Mesenchymal stem cell (in vitro differentiated cells and primary cell): ENCODE data around the gene PRKCA.

Source experiments
- DNase-seq: peaks from one replicate; pipeline ENCODE4 v3.0.0-alpha.2; 2013
- H2AFZ ChIP-seq: one replicate; pipeline ENCODE4 v1.6.1; 2013; ENCODE audit warnings: low read depth, mild to moderate bottlenecking, control low read depth, inconsistent platforms, low read length, moderate library complexity
- H2AK5ac ChIP-seq: 2 replicates; pipeline ENCODE4 v1.6.1; 2013; ENCODE audit warnings: low read length, moderate library complexity, mild to moderate bottlenecking, inconsistent platforms; ENCODE audit not compliant: severe bottlenecking
- H2BK120ac ChIP-seq: one replicate; pipeline ENCODE4 v1.6.1; 2013; ENCODE audit warnings: low read depth, mild to moderate bottlenecking, inconsistent platforms, low read length, moderate library complexity
- H2BK12ac ChIP-seq, 2 experiments: one replicate each; pipeline ENCODE4 v1.6.1; 2013; ENCODE audit warnings: inconsistent platforms in 2 of 2, low read length in 2 of 2, mild to moderate bottlenecking in 2 of 2, moderate library complexity in 2 of 2, control low read depth in 1 of 2
- H2BK15ac ChIP-seq: one replicate; pipeline ENCODE4 v1.6.1; 2013; ENCODE audit warnings: mild to moderate bottlenecking, low read depth, inconsistent platforms; ENCODE audit not compliant: poor library complexity, severe bottlenecking
- H2BK5ac ChIP-seq: 2 replicates; pipeline ENCODE4 v1.6.1; 2013; ENCODE audit warnings: low read depth, mild to moderate bottlenecking, low read length, control low read depth, inconsistent platforms; ENCODE audit not compliant: poor library complexity, severe bottlenecking
- H3K14ac ChIP-seq, 2 experiments: one replicate each; pipeline ENCODE4 v1.6.1; 2013; ENCODE audit warnings: inconsistent platforms in 2 of 2, low read length in 2 of 2, control low read depth in 1 of 2, mild to moderate bottlenecking in 1 of 2, moderate library complexity in 1 of 2
- H3K18ac ChIP-seq, 2 experiments: one replicate each; pipeline ENCODE4 v1.6.1; 2013; ENCODE audit warnings: inconsistent platforms in 2 of 2, low read length in 2 of 2, control low read depth in 1 of 2, low read depth in 1 of 2, mild to moderate bottlenecking in 1 of 2
- H3K23ac ChIP-seq, 2 experiments: one replicate each; pipeline ENCODE4 v1.6.1; 2013; ENCODE audit warnings: inconsistent platforms in 2 of 2, low read length in 2 of 2, mild to moderate bottlenecking in 2 of 2, moderate library complexity in 2 of 2, control low read depth in 1 of 2
- H3K27ac ChIP-seq: 2 replicates; pipeline ENCODE4 v1.5.1; 2013; ENCODE audit warnings: mild to moderate bottlenecking, moderate library complexity, low read length, control low read depth, inconsistent platforms; ENCODE audit not compliant: poor library complexity, severe bottlenecking
- H3K27me3 ChIP-seq, 2 experiments: 2 replicates each; pipeline versions ENCODE4 v1.6.1 to v1.7.0; 2013; ENCODE audit warnings: low read length in 2 of 2, mild to moderate bottlenecking in 2 of 2, moderate library complexity in 2 of 2, control low read depth in 1 of 2, inconsistent platforms in 1 of 2; ENCODE audit not compliant: control insufficient read depth in 1 of 2, insufficient read depth in 1 of 2
- H3K36me3 ChIP-seq, 2 experiments: 2 replicates each; pipeline versions ENCODE4 v1.6.1 to v1.7.0; 2013; ENCODE audit warnings: low read length in 2 of 2, control low read depth in 1 of 2, inconsistent platforms in 1 of 2, low read depth in 1 of 2, mild to moderate bottlenecking in 1 of 2; ENCODE audit not compliant: insufficient read depth in 2 of 2, control insufficient read depth in 1 of 2
- H3K4ac ChIP-seq, 2 experiments: one replicate each; pipeline ENCODE4 v1.6.1; 2013; ENCODE audit warnings: inconsistent platforms in 2 of 2, low read length in 2 of 2, mild to moderate bottlenecking in 2 of 2, moderate library complexity in 2 of 2, control low read depth in 1 of 2, low read depth in 1 of 2
- H3K4me1 ChIP-seq: 2 replicates; pipeline ENCODE4 v1.6.1; 2013; ENCODE audit warnings: low read depth, low read length, control low read depth; ENCODE audit not compliant: control insufficient read depth, insufficient read depth
- H3K4me2 ChIP-seq: 2 replicates; pipeline ENCODE4 v1.6.1; 2013; ENCODE audit warnings: low read length, mild to moderate bottlenecking, inconsistent platforms; ENCODE audit not compliant: poor library complexity, severe bottlenecking
- H3K4me3 ChIP-seq, 2 experiments: 2 replicates each; pipeline versions ENCODE4 v1.5.1 to v1.7.0; 2013; ENCODE audit warnings: low read length in 2 of 2, mild to moderate bottlenecking in 2 of 2, control low read depth in 1 of 2, low read depth in 1 of 2; ENCODE audit not compliant: insufficient read depth in 1 of 2
- H3K79me1 ChIP-seq: replicated peaks from 2 replicates; pipeline ENCODE4 v1.6.1; 2013; ENCODE audit warnings: mild to moderate bottlenecking, control low read depth, low read length, inconsistent platforms; ENCODE audit not compliant: poor library complexity, severe bottlenecking
- H3K9ac ChIP-seq: 2 replicates; pipeline ENCODE4 v1.7.0; 2013; ENCODE audit warnings: mild to moderate bottlenecking, low read length, moderate library complexity
- H3K9me3 ChIP-seq: 2 replicates; pipeline ENCODE4 v1.7.0; 2013; ENCODE audit warnings: mild to moderate bottlenecking, low read length; ENCODE audit not compliant: control insufficient read depth
- H4K8ac ChIP-seq: one replicate; pipeline ENCODE4 v1.6.1; 2013; ENCODE audit warnings: inconsistent platforms, mild to moderate bottlenecking, low read length, moderate library complexity
- H4K91ac ChIP-seq: one replicate; pipeline ENCODE4 v1.6.1; 2013; ENCODE audit warnings: mild to moderate bottlenecking, low read length, inconsistent platforms
- WGBS: methylation state at CpG from one replicate; pipeline ENCODE4 v1.1.7; 2013; ENCODE audit warnings: mixed read lengths; 5-methylcytosine and 5-hydroxymethylcytosine counted together

The PRKCA gene

DNA sequence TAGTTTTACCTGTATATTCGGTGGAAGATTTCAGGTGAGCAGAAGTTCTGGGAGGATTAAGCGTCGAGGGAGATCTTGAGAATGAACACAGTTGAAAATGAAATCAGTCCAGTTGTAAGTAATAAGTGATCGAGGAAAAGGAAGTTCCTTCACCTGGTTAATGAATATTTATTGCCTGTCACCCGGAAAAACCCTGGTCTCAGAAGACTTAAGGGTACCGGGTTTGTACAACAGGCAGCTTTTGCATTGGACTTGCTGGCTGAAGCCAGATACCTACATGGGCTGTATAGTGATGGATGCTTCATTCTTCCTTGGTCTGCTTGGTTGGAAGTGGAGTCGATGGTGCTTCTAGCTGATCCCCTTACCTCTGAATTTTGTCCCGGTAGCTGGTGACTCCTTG is 72.7 kb downstream of the PRKCA start:
- no peak overlapping the region for H2AFZ ChIP-seq
- peaks cover 22% of the 10 kb centered on the region for H3K79me1 ChIP-seq
- WGBS: 90% methylated on average over 8 of the region's 8 CpGs
- H2BK15ac ChIP-seq: no peak overlapping the region
- no peak overlapping the region for H3K9ac ChIP-seq
- no peak overlapping the region for H3K18ac ChIP-seq
- DNase-seq: no peak
- H3K4me1 ChIP-seq: peaks cover 21% of the 10 kb centered on the region
- peaks cover 0 to 2% of the 10 kb centered on the region in 2 experiments for H3K36me3 ChIP-seq
- H2AK5ac ChIP-seq: no peak overlapping the region
- no peak overlapping the region for H3K4me3 ChIP-seq
- no peak overlapping the region for H3K4me2 ChIP-seq
- no peak overlapping the region for H4K8ac ChIP-seq
- no peak overlapping the region for H3K23ac ChIP-seq
- no peaks in the 10 kb centered on the region for H3K9me3 ChIP-seq
- H2BK5ac ChIP-seq: no peak overlapping the region
- no peaks in the 10 kb centered on the region for H3K27me3 ChIP-seq
- H2BK12ac ChIP-seq: no peak overlapping the region
- H2BK120ac ChIP-seq: no peak overlapping the region
- H4K91ac ChIP-seq: no peak overlapping the region
- H3K27ac ChIP-seq: no peak overlapping the region
- peak overlapping the region in 1 of 2 experiments; percentile 54 for H3K4ac ChIP-seq
- H3K14ac ChIP-seq: no peak overlapping the region

DNA sequence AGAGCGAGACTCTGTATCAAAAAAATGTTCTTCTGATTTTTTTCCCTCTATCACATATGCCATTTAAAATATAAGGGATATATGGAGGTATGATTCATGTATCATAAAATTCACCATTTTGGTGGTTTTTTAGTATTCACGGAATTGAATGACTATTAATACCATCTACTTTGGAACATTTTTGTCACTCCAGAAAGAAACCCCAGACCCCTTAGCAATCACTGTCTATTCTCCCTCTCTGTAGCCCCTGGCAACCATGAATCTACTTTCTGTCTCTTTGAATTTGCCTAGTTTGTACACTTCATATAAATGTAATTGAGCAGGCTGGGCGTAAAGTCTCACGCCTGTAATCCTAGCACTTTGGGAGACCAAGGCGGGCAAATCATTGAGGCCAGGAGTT is 75.9 kb downstream of the PRKCA start:
- H4K91ac ChIP-seq: no peak overlapping the region
- no peak overlapping the region for H2AK5ac ChIP-seq
- H3K36me3 ChIP-seq: peaks cover 0 to 2% of the 10 kb centered on the region in 2 experiments
- H2BK120ac ChIP-seq: no peak overlapping the region
- H3K27ac ChIP-seq: no peak overlapping the region
- no peak overlapping the region for H3K14ac ChIP-seq
- H3K27me3 ChIP-seq: no peaks in the 10 kb centered on the region
- no peaks in the 10 kb centered on the region for H3K9me3 ChIP-seq
- DNase-seq: no peak
- peaks cover 27% of the 10 kb centered on the region for H3K79me1 ChIP-seq
- H2BK5ac ChIP-seq: no peak overlapping the region
- no peak overlapping the region for H3K4ac ChIP-seq
- no peak overlapping the region for H3K4me2 ChIP-seq
- no peak overlapping the region for H4K8ac ChIP-seq
- 83% methylated on average over 4 of the region's 5 CpGs for WGBS
- no peak overlapping the region for H2AFZ ChIP-seq
- H3K4me1 ChIP-seq: peaks cover 20% of the 10 kb centered on the region
- H3K18ac ChIP-seq: no peak overlapping the region
- no peak overlapping the region for H2BK15ac ChIP-seq
- H3K9ac ChIP-seq: no peak overlapping the region
- no peak overlapping the region for H2BK12ac ChIP-seq
- no peak overlapping the region for H3K4me3 ChIP-seq
- H3K23ac ChIP-seq: no peak overlapping the region

DNA sequence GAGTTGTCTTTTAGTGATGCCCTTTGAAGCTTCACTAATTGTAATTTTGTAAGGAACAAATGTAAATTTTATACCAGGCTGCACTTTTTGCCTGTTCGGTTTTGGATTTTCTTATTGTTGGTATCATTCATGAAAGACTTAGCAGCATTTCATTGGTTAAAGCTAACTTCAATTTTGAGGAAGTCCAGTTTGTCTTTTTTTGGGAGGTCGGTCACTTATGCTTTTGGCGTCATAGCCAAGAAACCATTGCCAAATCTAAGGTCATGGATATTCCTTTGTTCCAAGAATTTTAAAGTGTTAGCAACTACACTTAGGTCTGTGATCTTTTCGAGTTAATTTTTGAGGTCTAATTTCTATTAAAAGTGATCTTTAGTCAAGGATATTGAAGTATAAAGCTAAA is 77.1 kb downstream of the PRKCA start:
- Histone ChIP-seq H3K18ac (no peak overlapping the region), H3K36me3 (no peaks in the 10 kb centered on the region), H4K91ac (no peak overlapping the region), H3K4me3 (no peak overlapping the region), H2BK5ac (no peak overlapping the region), H2BK120ac (no peak overlapping the region), H3K9me3 (no peaks in the 10 kb centered on the region), H3K4me1 (peaks cover 13% of the 10 kb centered on the region), H3K9ac (no peak overlapping the region), H2BK15ac (no peak overlapping the region), H4K8ac (no peak overlapping the region), H3K27ac (no peak overlapping the region), H2AFZ (no peak overlapping the region), H3K79me1 (peaks cover 18% of the 10 kb centered on the region), H2AK5ac (no peak overlapping the region), H3K14ac (no peak overlapping the region), H3K4me2 (no peak overlapping the region), H3K27me3 (no peaks in the 10 kb centered on the region), H3K23ac (no peak overlapping the region), H3K4ac (no peak overlapping the region), H2BK12ac (no peak overlapping the region)
- WGBS: 99% methylated on average over 3 of the region's 4 CpGs
- DNase-seq: no peak

DNA sequence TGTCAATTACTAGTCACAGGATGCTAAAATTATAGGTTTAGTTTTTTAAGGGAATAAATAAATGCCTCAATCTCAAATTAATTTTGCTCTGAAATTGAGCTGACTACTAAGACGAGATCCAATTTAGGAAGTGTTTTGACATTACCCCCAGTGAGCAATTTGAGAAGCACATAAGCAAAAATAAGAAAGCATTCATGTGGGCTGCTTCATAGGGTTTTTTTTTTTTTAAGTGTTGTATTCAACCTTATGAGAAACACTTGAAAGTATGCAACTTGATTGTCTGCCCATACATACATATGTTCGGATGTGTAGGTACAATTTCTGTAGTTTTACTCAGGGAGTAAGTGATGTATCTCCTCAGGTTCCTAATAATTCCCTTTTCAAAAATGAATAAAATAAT is 77.6 kb downstream of the PRKCA start:
- WGBS: 100% methylated on average over 1 of the region's 2 CpGs
- peaks cover 20% of the 10 kb centered on the region for H3K79me1 ChIP-seq

More for the DNA sequence above, 77.6 kb downstream of the PRKCA start:
- Histone ChIP-seq H4K91ac (no peak overlapping the region), H3K4me1 (peaks cover 10% of the 10 kb centered on the region), H3K27me3 (no peaks in the 10 kb centered on the region), H3K9me3 (no peaks in the 10 kb centered on the region), H2AFZ (no peak overlapping the region), H2BK15ac (no peak overlapping the region), H3K14ac (no peak overlapping the region), H3K4me2 (no peak overlapping the region), H2BK5ac (no peak overlapping the region), H3K4ac (no peak overlapping the region), H3K36me3 (no peaks in the 10 kb centered on the region), H3K4me3 (no peak overlapping the region), H3K9ac (peak overlapping the region; percentile 17), H2BK120ac (no peak overlapping the region), H3K18ac (no peak overlapping the region), H2BK12ac (no peak overlapping the region), H4K8ac (no peak overlapping the region), H2AK5ac (no peak overlapping the region), H3K23ac (no peak overlapping the region), H3K27ac (no peak overlapping the region)
- no peak for DNase-seq
